Stimulated activated CD8-positive, alpha-beta memory T cell treated with anti-CD3 and anti-CD28 coated beads, Interleukin-7, amount 100 ng/mL, for 48 hours (primary cell): ENCODE results near the gene KLHL29.
A peak's percentile ranks its signal among the peaks of the same experiment; 100 is the strongest.

ENCODE experiments used
- DNase-seq, 2 donors: peaks; one replicate each; pipeline ENCODE4 v3.0.0-alpha.2; 2020; ENCODE audit warnings: low read depth in 1 of 2; ENCODE audit errors: extremely low read depth in 1 of 2

The KLHL29 gene

GRCh38 chr2:23488584-23488983 is 103.6 kb downstream of the KLHL29 start:
- no peak for DNase-seq

GRCh38 chr2:23489471-23490322 is 104.7 kb downstream of the KLHL29 start:
- DNase-seq: peak in 1 of 2 donors; percentile 51

DNA sequence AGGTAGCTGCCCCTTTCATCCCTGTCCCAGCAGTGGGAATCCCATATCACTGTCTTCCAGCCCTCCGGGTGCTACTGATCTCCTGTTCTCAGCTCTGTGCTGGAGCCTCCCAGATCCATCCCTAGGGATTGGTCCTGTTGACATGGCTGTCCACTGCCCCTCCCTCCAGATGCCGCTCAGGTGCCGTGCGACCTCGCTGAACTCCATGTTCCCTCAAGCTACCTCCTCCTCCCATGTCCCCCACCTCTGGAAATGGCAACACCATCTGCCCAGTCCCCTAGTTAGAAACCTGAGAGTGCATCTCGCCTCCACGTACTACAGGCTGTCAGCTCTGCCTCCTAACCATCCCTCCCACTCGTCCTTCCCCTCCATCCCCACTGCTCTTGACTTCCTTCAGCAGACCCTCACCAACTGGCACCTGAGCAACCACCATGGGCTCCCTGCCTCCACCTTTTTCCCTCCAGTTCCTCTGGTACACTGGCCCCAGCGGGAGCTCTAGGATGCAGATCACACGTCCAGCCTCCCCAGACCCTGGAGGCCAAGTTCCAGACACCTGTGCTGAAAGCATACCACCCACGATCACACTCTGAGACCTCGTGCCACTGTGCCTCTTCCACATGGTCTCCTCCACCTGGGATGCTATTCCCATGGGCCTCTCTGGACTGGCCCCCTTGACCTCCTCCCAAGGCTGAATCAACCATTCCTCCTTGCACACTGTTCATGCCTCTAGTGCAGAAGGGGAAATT is 106.8 kb downstream of the KLHL29 start:
- DNase-seq: no peak

DNA sequence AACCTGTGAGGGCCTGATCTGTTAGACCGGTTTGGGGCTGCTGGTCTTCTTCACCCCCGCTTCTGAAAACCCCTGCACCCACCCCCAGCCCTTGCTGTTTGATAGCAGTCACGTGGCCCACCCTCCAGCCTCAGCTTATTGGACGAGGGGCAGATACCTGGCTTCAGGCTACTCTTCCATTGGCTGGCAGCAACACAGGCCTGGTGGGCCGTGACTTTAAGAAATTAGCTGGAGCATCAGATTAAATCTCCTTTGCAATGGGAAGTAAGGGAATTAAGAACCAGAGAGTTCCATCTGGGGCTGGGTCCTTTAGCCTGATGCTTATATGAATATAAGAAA is 107.3 kb downstream of the KLHL29 start:
- DNase-seq: no peak

- DNase-seq: no peak
Measured at GRCh38 chr2:23492921-23493320, 107.9 kb downstream of the KLHL29 start.

GRCh38 chr2:23493846-23494245 is 108.9 kb downstream of the KLHL29 start:
- no peak for DNase-seq

DNA sequence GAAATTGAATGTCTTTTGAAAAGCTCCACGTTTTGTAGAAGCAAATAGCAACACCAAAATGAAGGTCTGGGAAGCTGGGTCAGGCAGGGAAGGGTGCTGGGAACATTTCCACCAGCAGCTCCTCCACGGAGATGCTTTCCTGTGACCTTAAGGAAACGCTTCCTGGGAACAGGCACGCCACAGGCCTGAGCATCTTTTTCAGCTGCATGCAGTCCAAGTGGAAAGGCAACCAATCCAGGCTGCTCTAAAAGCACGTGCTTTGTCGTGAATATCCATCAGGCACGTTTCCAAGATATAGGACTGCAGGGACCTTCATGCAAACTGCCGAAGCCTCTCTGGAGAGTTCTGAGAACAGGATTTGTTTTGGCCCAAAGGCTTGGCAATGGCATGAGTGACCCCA is 109.3 kb downstream of the KLHL29 start:
- no peak for DNase-seq

- DNase-seq: no peak
Measured at GRCh38 chr2:23495661-23496114, 110.7 kb downstream of the KLHL29 start.

DNA sequence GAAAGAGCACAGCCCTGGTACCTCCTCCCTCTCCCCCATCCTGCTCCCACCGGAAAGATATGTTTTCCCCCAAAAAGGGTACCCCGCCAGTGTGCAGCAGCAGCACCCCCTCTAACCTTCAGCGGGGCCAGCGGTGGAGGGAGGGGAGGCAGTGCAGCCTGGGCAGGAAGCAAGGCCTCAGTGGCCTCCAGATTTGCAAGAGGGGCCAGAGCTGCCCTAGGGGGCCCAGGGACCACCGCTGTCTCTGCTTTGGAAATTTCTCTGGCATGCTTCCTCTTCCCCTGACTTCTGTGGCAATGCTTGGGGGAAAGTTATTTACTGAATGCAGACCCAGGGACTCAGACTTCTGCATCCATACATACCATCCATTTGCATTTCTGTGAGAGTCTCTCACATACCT is 111.5 kb downstream of the KLHL29 start:
- DNase-seq: no peak

GRCh38 chr2:23497063-23497462 is 112.1 kb downstream of the KLHL29 start:
- peak in 1 of 2 donors; percentile 60 for DNase-seq

DNA sequence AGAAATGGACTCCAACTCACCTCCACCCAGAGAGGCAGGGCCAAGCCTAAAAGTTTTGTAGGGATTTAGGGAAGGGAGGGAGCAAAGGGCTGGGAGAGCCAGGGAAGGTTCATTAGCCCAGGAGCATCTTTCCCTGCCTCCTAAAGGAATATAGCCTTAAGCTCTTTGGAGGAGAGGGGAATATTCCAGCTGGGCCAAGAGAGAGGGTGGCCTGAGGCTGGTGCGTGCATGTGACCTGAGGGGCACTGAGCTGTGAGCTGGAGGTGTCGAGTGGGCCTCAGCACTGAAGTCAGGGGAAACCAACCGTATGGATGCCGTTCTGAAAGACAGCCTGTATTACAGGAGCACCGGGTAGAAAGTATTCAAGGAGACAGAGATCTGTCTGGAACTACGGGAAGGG is 112.6 kb downstream of the KLHL29 start:
- no peak for DNase-seq

DNA sequence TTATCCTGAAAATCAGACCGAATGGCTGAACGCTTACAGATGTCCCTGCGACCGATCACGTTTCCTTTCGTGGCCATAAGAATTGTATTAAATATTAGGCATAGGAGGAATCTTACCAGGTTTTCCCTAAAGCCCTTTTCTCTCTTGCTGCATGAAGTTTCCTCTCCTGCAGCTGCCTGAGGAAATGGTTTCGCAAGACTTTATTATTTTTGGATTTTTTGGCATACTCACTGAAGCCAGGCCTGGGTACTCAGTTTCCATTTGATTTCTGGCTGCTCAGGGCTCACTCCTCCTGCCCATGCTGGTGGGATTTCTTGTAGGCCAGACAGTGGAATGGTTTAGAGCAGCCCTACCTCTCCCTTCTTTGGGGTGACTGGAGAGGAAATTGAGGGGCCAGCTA is 114.0 kb downstream of the KLHL29 start:
- DNase-seq: no peak

- no peak for DNase-seq
Measured at GRCh38 chr2:23499439-23499838, 114.5 kb downstream of the KLHL29 start.

DNA sequence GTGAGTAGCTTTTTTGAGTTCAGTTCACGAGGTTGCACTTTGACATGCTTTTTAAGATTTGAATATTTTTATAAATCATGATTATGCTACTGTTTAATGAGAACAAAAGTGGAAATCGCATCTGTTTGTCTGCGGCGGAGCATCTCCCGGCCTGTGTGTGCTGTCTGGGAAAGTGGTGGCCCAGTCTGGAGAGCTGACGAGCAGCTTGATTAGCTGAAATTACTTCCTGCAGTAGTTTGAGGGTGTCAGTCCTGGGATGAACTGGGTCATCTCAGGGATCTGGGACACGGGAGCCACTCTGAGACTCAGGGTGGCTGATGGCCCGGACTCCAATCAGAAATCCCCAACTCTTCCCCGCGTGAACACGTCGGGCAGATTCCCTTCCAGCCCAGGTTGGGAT is 115.9 kb downstream of the KLHL29 start:
- no peak for DNase-seq

GRCh38 chr2:23502096-23502495 is 117.1 kb downstream of the KLHL29 start:
- no peak for DNase-seq

- DNase-seq: no peak
Measured at GRCh38 chr2:23503097-23503496, 118.1 kb downstream of the KLHL29 start.

GRCh38 chr2:23503682-23504081 is 118.7 kb downstream of the KLHL29 start:
- DNase-seq: no peak

DNA sequence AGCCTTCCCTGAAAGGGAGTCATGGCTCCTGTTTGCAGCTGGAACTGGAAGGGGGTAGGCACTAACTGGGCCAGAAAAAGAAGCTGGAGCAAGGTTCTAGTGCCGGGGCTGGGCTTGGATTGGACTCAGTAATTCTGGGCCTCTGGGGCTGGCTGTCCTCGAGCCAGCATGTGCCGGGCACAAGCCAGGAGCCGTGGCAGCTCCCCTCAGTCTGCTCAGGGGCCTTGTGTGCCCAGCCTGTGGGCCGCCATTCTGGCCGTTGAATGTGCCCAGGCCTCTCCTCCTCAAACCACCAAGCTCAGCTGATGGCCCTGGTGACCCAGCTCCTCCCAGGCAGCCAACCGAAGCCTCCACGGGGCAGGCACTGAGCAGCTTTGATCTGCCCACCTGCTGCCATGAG is 119.6 kb downstream of the KLHL29 start:
- no peak for DNase-seq

DNA sequence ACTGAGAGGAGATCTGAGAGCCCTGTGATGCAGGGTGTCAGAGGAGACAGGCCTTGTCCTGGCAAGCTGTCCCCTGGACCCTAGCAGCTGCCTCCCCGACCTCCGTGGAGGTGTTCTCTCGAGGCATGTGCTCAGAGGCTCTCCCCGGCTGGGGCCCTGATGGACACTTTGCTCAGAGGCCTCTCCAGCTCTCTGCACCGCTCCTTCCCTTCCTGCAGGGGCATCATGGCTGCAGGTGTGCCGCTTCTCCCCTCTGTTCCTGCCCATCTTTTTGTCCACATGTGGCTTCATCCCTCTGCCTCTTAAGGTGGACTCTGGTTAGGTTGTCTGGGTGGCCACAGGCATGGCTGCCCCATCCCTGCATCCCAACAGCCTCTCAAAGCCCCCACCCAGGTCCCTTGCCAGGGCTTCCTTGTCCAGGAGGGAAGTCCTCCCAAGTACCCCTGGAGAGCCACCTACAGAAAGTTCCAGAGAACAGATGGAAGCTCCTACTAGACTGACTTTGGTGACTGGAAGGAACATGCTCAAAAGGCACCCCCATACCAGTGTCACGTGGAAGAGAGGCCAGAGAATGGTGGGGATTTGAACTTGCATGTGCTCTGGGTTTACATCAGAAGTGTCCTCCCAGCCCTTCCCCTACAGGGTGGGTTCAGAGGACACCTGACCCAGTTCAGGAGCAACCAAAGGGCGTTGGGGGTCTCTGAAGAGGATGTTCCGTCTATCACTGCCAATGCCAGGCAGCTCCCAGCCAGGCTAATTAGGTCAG is 120.4 kb downstream of the KLHL29 start:
- no peak for DNase-seq

GRCh38 chr2:23505984-23506380 is 121.0 kb downstream of the KLHL29 start:
- no peak for DNase-seq

GRCh38 chr2:23506531-23507266 is 121.7 kb downstream of the KLHL29 start:
- no peak for DNase-seq
